ENCODE data around the gene CAVIN3. TPM values are rescaled to one million over a fixed set of nuclear protein-coding genes. Genes with fewer than 3 reads are reported as not detected.

Gene CAVIN3
- total and polyA plus RNA-seq, 9 donors = 36.7 to 119 (median 61.2) TPM

- H3K27me3 ChIP-seq = no peaks in the 10 kb centered on the region
- no peaks in the 10 kb centered on the region for H3K36me3 ChIP-seq
- DNase-seq = peak; percentile 42 to 66 (median 60)
- H3K4me3 ChIP-seq = no peak overlapping the region
- intact Hi-C loops (cut with DNase I) = loop anchor here in 2 of 4 donors (10.0 kb wide), 2 partner anchors 59 to 99 kb away; partner anchors contain the start of gene CCKBR (in 1 of the 2)
- no peak overlapping the region for H3K27ac ChIP-seq
- H3K9me3 ChIP-seq = no peaks in the 10 kb centered on the region
- 9 to 10% (median 10%) methylated on average over 5 of the region's 5 CpGs for WGBS, 3 donors
- TF ChIP-seq CTCF (IDR thresholded peaks at IDR 0.05) = peak; percentile 75 to 91 (median 84)
- no peak for TF ChIP-seq EP300 (IDR thresholded peaks at IDR 0.05)
- no peak for TF ChIP-seq POLR2A (IDR thresholded peaks at IDR 0.05)
- H3K4me1 ChIP-seq (ENCODE audit: insufficient read depth) = no peaks in the 10 kb centered on the region
Measured at GRCh38 chr11:6353367-6353987, 33.2 kb upstream of the CAVIN3 start.

- Histone ChIP-seq H3K9me3 (no peaks in the 10 kb centered on the region), H3K4me3 (no peak overlapping the region), H3K27ac (no peak overlapping the region), H3K4me1 (ENCODE audit: insufficient read depth) (no peaks in the 10 kb centered on the region), H3K36me3 (no peaks in the 10 kb centered on the region), H3K27me3 (no peaks in the 10 kb centered on the region)
- TF ChIP-seq CTCF (IDR thresholded peaks at IDR 0.05) (no peak), EP300 (IDR thresholded peaks at IDR 0.05) (no peak), POLR2A (IDR thresholded peaks at IDR 0.05) (no peak)
- intact Hi-C loops (cut with DNase I) = loop anchor here in 2 of 4 donors (10.0 kb wide), 2 partner anchors 57 to 97 kb away; partner anchors contain the start of gene CCKBR (in 1 of the 2)
- WGBS, 3 donors = 70 to 79% (median 71%) methylated on average over 5 of the region's 5 CpGs
- DNase-seq = no peak
Measured at GRCh38 chr11:6351782-6352382, 31.6 kb upstream of the CAVIN3 start.

- no peaks in the 10 kb centered on the region for H3K9me3 ChIP-seq
- H3K27me3 ChIP-seq = no peaks in the 10 kb centered on the region
- H3K4me3 ChIP-seq = no peak overlapping the region
- H3K27ac ChIP-seq = no peak overlapping the region
- intact Hi-C loops (cut with DNase I) = loop anchor here in 2 of 4 donors (10.0 kb wide), 2 partner anchors 56 to 96 kb away; partner anchors contain the start of gene CCKBR (in 1 of the 2)
- no peaks in the 10 kb centered on the region for H3K36me3 ChIP-seq
- no peaks in the 10 kb centered on the region for H3K4me1 ChIP-seq (ENCODE audit: insufficient read depth)
- no peak for DNase-seq
- WGBS, 3 donors = 81 to 88% (median 85%) methylated on average over 2 of the region's 2 CpGs
- TF ChIP-seq CTCF (IDR thresholded peaks at IDR 0.05) (no peak), EP300 (IDR thresholded peaks at IDR 0.05) (no peak), POLR2A (IDR thresholded peaks at IDR 0.05) (no peak)
Measured at GRCh38 chr11:6350486-6350885, 30.2 kb upstream of the CAVIN3 start.

GRCh38 chr11:6350043-6350442 lies 29.7 kb upstream of the CAVIN3 start:
- intact Hi-C loops (cut with DNase I) = loop anchor here in 2 of 4 donors (10.0 kb wide), 2 partner anchors 55 to 95 kb away; partner anchors contain the start of gene CCKBR (in 1 of the 2)

More at GRCh38 chr11:6350043-6350442, 29.7 kb upstream of the CAVIN3 start:
- no peak for DNase-seq
- Histone ChIP-seq H3K27me3 (no peaks in the 10 kb centered on the region), H3K9me3 (no peaks in the 10 kb centered on the region), H3K27ac (no peak overlapping the region), H3K36me3 (no peaks in the 10 kb centered on the region), H3K4me3 (no peak overlapping the region), H3K4me1 (ENCODE audit: insufficient read depth) (no peaks in the 10 kb centered on the region)
- TF ChIP-seq CTCF (IDR thresholded peaks at IDR 0.05) (no peak), EP300 (IDR thresholded peaks at IDR 0.05) (no peak), POLR2A (IDR thresholded peaks at IDR 0.05) (no peak)
